GM19025 (cell line): ENCODE data around the gene TMCC1.

Source experiments
- ATAC-seq: cut with Tn5 transposase; IDR thresholded peaks from one replicate; pipeline ENCODE4 v1.9.1; 2021; ENCODE audit warnings: mild to moderate bottlenecking, low read depth, moderate library complexity; ENCODE audit not compliant: unreplicated experiment

Gene TMCC1

DNA sequence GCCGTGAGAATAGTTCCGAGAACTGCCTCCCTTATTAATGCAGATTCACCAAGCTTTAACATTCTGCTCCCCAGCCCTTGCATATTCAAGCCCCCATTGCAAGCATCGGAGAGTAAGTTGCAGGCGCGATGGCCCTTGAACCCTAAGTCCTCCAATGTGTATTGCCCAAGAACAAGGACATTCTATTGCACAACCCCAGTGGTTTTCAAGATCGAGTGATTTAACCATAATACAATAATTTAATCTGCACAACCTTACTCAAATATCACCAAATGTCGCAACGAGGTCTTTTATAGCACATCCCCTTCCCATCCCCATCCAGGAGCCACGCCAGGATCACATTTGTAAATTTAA lies 265.4 kb downstream of the TMCC1 start:
- ATAC-seq = no peak

GRCh38 chr3:129627350-129628168 lies 266.0 kb downstream of the TMCC1 start:
- ATAC-seq = peak; percentile 33

DNA sequence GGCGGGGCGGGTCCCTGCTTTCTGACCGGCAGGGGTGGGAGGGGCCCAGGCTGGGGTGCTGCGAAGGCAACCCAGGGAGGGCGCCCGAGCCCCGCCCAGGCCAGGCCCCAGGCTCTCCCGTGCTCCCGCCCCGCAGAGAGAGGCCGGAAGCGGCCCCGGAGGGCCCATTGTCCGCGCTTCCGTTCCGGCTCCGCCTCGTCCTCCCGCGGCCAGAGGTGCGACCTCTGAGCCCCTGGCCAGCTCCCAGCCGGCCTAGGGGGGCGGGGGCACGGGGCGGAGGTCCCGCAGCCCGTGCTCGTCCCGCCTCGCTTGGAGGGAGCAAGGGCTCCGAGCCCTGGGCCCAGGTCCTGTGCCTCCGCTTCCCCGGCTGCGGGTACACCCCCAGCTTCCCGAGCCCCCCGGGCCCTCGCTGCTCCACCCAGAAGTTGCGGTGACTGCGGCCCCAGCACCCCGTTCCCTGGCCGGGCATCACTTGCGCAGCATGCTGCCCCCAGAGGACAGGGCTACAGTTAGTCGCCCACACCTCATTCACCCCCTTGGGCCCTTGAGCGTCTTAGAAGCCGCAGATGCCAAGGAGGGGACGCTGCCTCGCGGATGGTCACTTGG lies 266.7 kb downstream of the TMCC1 start:
- ATAC-seq = peak; percentile 96

GRCh38 chr3:129625072-129625874 lies 268.2 kb downstream of the TMCC1 start:
- no peak for ATAC-seq

DNA sequence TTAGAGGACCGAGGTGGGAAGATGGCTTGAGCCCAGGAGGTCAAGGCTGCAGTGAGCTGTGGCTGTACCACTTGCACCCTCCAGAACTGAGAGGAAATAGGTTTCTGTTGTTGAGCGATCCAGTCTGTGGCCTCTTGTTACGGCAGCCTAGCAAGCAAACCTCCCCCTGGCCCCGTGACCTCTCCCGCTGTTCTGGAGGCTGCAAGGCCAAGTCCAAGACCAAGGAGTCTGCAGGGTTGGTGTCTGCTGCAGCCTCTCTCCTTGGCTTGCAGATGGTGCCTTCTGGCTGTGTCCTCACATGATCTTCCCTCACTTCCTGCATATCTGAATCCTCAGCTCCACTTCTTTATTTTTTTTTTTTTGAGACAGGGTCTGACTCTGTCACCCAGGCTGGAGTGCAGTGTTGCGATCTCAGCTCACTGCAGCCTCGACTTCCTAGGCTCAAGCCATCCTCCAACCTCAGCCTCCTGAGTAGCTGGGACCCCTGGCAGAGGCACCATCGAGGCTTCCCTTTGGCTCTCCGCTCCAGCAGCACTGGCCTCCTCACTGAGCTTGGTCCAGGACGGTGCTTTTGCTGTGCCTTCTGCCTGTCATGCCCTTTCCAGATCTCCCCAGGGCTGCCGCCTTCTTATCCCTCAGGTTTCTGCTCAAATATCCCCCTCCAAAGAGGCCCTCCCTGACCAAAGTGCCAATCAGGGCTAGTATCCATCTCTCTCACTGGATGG lies 269.0 kb downstream of the TMCC1 start:
- ATAC-seq = no peak

GRCh38 chr3:129623447-129624118 lies 269.9 kb downstream of the TMCC1 start:
- no peak for ATAC-seq

- no peak for ATAC-seq
These were observed 270.6 kb downstream of the TMCC1 start for GRCh38 chr3:129622933-129623332.

- no peak for ATAC-seq
These were observed 271.2 kb downstream of the TMCC1 start for GRCh38 chr3:129622226-129622874.

- no peak for ATAC-seq
These were observed 271.8 kb downstream of the TMCC1 start for GRCh38 chr3:129621626-129622225.

GRCh38 chr3:129620828-129621559 lies 272.5 kb downstream of the TMCC1 start:
- no peak for ATAC-seq

- ATAC-seq = no peak
These were observed 273.8 kb downstream of the TMCC1 start for GRCh38 chr3:129619726-129620162.

DNA sequence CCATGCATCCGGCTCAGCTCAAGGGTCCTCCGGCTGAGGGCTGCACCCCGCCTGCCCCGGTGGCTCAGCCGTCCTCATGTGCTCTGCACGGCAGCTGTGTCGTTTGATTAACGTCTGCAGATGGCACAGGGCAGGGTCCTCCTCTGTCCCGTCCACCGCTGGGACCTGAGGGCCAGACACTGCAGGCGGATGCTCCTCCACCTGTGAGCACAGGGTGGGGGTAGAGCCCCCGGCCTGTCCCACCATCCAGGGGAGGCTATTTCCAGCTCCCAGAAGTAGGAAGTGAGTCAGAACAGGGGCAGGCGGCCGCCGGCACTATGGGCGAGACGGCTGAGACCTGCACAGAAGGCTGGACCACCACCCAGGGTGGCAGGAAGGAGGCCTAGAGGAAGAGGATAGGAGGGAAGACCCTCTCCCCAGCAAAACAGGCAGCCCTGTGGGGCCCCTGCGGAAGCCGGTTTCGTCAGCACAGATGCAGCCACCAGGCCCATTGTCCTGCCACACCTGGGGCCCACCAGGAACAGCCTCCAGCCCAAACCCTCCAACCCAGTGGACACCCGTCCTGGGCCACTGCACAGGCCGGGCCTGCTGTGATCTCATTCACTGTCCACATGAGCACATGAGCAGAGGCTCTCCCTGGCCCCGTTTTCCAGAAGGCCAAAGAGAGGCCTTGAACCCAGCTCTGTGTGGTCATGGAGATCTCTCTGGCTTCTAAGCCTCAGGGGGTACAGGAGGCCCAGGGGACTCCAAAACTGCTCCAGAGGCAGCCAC lies 274.4 kb downstream of the TMCC1 start:
- ATAC-seq = no peak

GRCh38 chr3:129618186-129618820 lies 275.2 kb downstream of the TMCC1 start:
- ATAC-seq = no peak

DNA sequence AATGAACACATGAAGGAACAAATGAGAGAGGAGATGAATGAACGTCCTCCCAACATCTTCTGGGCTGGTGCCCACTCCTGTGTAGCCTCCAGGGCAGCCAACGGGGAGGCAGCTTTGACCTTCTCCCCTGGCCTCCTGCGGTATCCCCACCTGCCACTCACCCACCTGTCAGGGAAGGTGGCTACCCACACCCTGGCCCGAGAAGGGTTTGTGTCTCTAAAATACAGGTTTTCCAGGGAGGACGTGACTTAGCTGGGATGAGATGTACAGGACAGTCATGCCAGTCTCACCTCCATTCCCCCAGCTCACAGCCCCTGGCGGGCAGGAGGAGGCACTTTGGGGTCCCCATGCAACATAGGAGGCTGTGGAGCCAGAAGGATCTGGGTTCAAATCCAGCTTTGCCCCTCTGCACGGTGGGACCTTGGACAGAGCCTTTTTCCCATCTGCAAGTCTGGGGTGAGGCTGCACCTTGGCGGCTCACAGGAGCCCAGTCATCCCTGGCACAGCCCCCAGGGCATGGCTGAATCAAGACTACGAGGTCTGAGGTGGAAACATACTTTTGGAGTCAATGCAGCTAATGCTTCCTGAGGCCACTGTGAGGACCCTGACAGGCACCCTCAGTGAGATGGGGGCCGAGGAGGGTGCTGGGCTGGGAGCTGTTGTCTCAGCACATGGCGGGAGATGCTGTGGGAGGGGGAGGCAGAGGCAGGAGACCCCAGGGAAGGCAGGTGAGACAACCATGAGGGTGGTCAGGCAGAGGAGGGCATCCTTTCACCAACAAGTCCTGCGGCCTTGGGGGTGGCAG lies 275.9 kb downstream of the TMCC1 start:
- no peak for ATAC-seq

DNA sequence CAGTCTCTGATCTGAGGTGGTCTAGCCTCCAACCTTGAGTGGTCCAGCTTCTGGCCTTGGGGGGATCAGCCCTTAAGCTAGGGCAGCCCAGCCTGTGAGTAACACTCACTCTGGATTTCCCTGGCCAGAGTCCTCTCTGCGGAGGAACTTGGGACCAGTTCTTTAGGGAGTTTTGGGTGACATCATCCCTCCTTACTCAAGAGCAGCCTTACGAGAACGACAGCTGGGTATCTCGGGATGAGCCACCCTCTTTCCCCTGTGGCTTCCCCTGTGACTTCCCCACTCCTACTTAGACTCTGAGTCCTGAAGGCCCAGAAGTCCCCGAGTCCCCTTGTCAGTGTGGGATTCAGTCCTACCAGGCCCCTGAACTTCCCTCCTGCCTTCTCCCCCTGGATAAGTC lies 276.8 kb downstream of the TMCC1 start:
- ATAC-seq = peak; percentile 52

- no peak for ATAC-seq
These were observed 277.2 kb downstream of the TMCC1 start for GRCh38 chr3:129616291-129616690.
